Endothelial cell of umbilical vein (primary cell): Measurements from ENCODE around the gene KXD1. TPM values are rescaled to one million over a fixed set of nuclear protein-coding genes. Genes with fewer than 3 reads are reported as not detected.
A peak's percentile ranks its signal among the peaks of the same experiment; 100 is the strongest.

ENCODE experiments used
- BruUV-seq: library from RNA; stranded (reverse); fragments of 400-500 nt; replicated peaks from 2 replicates; lab custom pipeline; 2021; lab: Mats Ljungman, UMichigan
- CTCF ChIA-PET: fragments of 300-600, 350-600 bp; sonication (Branson Sonifier 250); formaldehyde crosslinking; loops from one replicate; lab custom pipeline; 2021; ENCODE audit warnings: antibody characterized with exemption, inconsistent platforms; lab: Charles Lee
- POLR2A ChIA-PET: fragments of 300-600, 350-600 bp; sonication (Branson Sonifier 250); formaldehyde crosslinking; loops from one replicate; lab custom pipeline; 2021; ENCODE audit warnings: antibody characterized with exemption, inconsistent platforms; lab: Charles Lee
- DNase-seq: peaks from one replicate; pipeline ENCODE4 v3.0.0-alpha.2; 2011; ENCODE audit warnings: low read depth, low spot score
- FAIRE-seq: peaks from 2 replicates; lab custom pipeline; 2011; peaks lifted over from hg19 to GRCh38; lab: Jason Lieb, UNC
- H2AFZ ChIP-seq: 2 replicates; pipeline ENCODE4 v1.6.0; 2012; ENCODE audit warnings: low read depth, low read length, control low read depth, inconsistent platforms
- H3K27ac ChIP-seq: 2 replicates; pipeline ENCODE4 v1.5.1; 2011; ENCODE audit warnings: low read depth, mild to moderate bottlenecking, control low read depth, low read length, moderate library complexity; ENCODE audit not compliant: insufficient read depth
- H3K27me3 ChIP-seq, 2 experiments: 2 replicates each; pipeline versions ENCODE4 v1.6.0 to v1.6.1; 2011; ENCODE audit warnings: low read length in 2 of 2, mixed read lengths in 1 of 2; ENCODE audit not compliant: control insufficient read depth in 2 of 2, insufficient read depth in 2 of 2
- H3K36me3 ChIP-seq, 2 experiments: 2 replicates in 1 of 2; 3 replicates in 1 of 2; pipeline ENCODE4 v1.5.1; 2011; ENCODE audit warnings: low read length in 2 of 2, mild to moderate bottlenecking in 1 of 2, moderate library complexity in 1 of 2; ENCODE audit not compliant: control insufficient read depth in 2 of 2, insufficient read depth in 2 of 2; ENCODE audit errors: extremely low read depth in 1 of 2
- H3K4me1 ChIP-seq: 3 replicates; pipeline ENCODE4 v1.5.1; 2011; ENCODE audit warnings: mild to moderate bottlenecking, low read length; ENCODE audit not compliant: control insufficient read depth, insufficient read depth; ENCODE audit errors: extremely low read depth
- H3K4me2 ChIP-seq: 2 replicates; pipeline ENCODE4 v1.6.1; 2011; ENCODE audit warnings: low read length, control low read depth, mixed read lengths; ENCODE audit not compliant: insufficient read depth
- H3K4me3 ChIP-seq, 3 experiments: fragments of 200-600 bp in 1 of 3; sonication (generic), shearing (Covaris generic) in 1 of 3; replicated peaks in 1 of 3; 2 replicates each; pipeline ENCODE4 v1.5.1; 2011 to 2016; ENCODE audit warnings: control low read depth in 3 of 3, low read length in 3 of 3, mild to moderate bottlenecking in 2 of 3, inconsistent platforms in 1 of 3, low read depth in 1 of 3, moderate library complexity in 1 of 3; ENCODE audit not compliant: insufficient read depth in 1 of 3
- H3K79me2 ChIP-seq: 2 replicates; pipeline ENCODE4 v1.6.0; 2012; ENCODE audit warnings: low read length, inconsistent platforms; ENCODE audit not compliant: control insufficient read depth, insufficient read depth
- H3K9ac ChIP-seq: replicated peaks from 2 replicates; pipeline ENCODE3; 2011; ENCODE audit warnings: low read length, control low read depth; ENCODE audit not compliant: insufficient read depth; ENCODE audit errors: extremely low read depth
- H3K9me1 ChIP-seq: replicated peaks from 3 replicates; pipeline ENCODE4 v1.6.0; 2011; ENCODE audit warnings: mild to moderate bottlenecking, low read length; ENCODE audit not compliant: control insufficient read depth, insufficient read depth; ENCODE audit errors: extremely low read depth
- H3K9me3 ChIP-seq: replicated peaks from 2 replicates; pipeline ENCODE4 v1.5.1; 2012; ENCODE audit warnings: low read length, inconsistent platforms; ENCODE audit not compliant: control insufficient read depth, insufficient read depth
- H4K20me1 ChIP-seq: replicated peaks from 2 replicates; pipeline ENCODE3; 2011; ENCODE audit warnings: mild to moderate bottlenecking, low read length; ENCODE audit not compliant: control insufficient read depth, insufficient read depth; ENCODE audit errors: extremely low read depth
- EZH2 ChIP-seq: IDR thresholded peaks from 2 replicates; pipeline ENCODE4 v1.6.1; 2012; ENCODE audit warnings: borderline replicate concordance, low read depth, mild to moderate bottlenecking, moderate library complexity, low read length, inconsistent platforms; ENCODE audit not compliant: severe bottlenecking
- FOS ChIP-seq: IDR thresholded peaks from 2 replicates; pipeline ENCODE4 v1.6.1; 2011; ENCODE audit warnings: mild to moderate bottlenecking, low read length, moderate library complexity, borderline replicate concordance; ENCODE audit not compliant: insufficient read depth
- GATA2 ChIP-seq: IDR thresholded peaks from 2 replicates; pipeline ENCODE4 v1.7.0; 2011; ENCODE audit warnings: low read depth, mild to moderate bottlenecking, moderate library complexity, mixed read lengths, low read length; ENCODE audit not compliant: insufficient read length, insufficient read depth
- JUN ChIP-seq: IDR thresholded peaks from 2 replicates; pipeline ENCODE4 v1.6.1; 2011; ENCODE audit warnings: borderline replicate concordance, low read depth; ENCODE audit not compliant: insufficient read length, insufficient read depth
- MYC ChIP-seq: IDR thresholded peaks from one replicate; pipeline ENCODE4 v1.6.1; 2011; ENCODE audit warnings: mild to moderate bottlenecking, low read depth, low read length
- POLR2A ChIP-seq: IDR thresholded peaks from 2 replicates; pipeline ENCODE4 v1.6.1; 2012; ENCODE audit warnings: low read depth, mild to moderate bottlenecking, control low read depth, low read length
- POLR2AphosphoS5 ChIP-seq: IDR thresholded peaks from 2 replicates; pipeline ENCODE4 v1.6.1; 2012; ENCODE audit warnings: low read depth, mild to moderate bottlenecking, control low read depth, low read length, moderate library complexity; ENCODE audit not compliant: insufficient read depth
- dilution Hi-C: fragments of 300-500 bp; cut with MboI; formaldehyde crosslinking; loops from one replicate; pipeline ENCODE4 v1.15.0; 2019; ENCODE audit warnings: low sequenced_read_pairs; ENCODE audit not compliant: extremely low pct_ligation_motif_present
- intact Hi-C: fragments of 100-400 bp; cut with micrococcal nuclease; formaldehyde crosslinking; loops from one replicate; pipeline ENCODE4 v1.10.0; 2022
- polyA plus RNA-seq, 4 experiments: library from polyadenylated mRNA; depleted of rRNA in 3 of 4; stranded (reverse) in 3 of 4; unstranded in 1 of 4; fragments of >200 nt; gene quantifications; 2 replicates each; pipeline versions ENCODE4 v1.2.1 to v1.2.3, GENCODE V29; 2011 to 2012; ENCODE audit warnings: missing spikeins in 1 of 4
- total RNA-seq: library from RNA; stranded (reverse); gene quantifications from 2 replicates; pipeline ENCODE4 v1.2.3, GENCODE V29; 2021
- TF ChIP-seq, protein P1 (sequence below): IDR thresholded peaks from 2 replicates; pipeline ENCODE4 v1.6.1; 2011; ENCODE audit not compliant: insufficient read depth, insufficient read length
- TF ChIP-seq, protein P2 (sequence below), 2 donors: IDR thresholded peaks; 1 replicate in 1 of 2; 2 replicates in 1 of 2; pipeline ENCODE4 v1.5.1; 2011; ENCODE audit warnings: low read length in 2 of 2, mild to moderate bottlenecking in 2 of 2, moderate library complexity in 2 of 2, control low read depth in 1 of 2, inconsistent platforms in 1 of 2, low read depth in 1 of 2; ENCODE audit not compliant: insufficient read depth in 1 of 2; ENCODE audit errors: extremely low read depth in 1 of 2

Gene KXD1
- total and polyA plus RNA-seq, 2 donors (not counting 3 experiments of a cell fraction or from before 2014, with no cell fraction given), result 134 to 186 TPM

DNA sequence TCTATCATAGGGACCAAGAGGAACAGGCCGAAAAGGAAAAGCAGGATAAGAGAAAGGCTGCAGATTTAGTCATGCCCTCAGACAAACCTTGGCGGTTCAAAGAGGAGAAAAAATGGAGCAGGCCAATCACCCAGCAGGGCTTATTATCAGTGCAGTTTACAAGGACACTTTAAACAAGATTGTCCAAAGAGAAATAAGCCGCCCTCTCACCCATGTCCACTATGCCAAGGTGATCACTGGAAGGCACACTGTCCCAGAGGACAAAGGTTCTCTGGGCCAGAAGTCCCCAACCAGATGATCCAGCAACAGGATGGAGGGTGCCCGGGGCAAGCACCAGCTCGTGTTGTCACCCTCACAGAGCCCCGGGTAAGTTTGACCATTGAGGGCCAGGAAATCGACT, 22.6 kb downstream of the KXD1 start:
- CTCF ChIA-PET, result interaction anchor here (1.2 to 3.3 kb wide), 3 partner anchors 8 to 267 kb away, joined by 3 to 16 read pairs (median 4); partner anchors contain the start of genes REX1BD and UBA52
- Histone ChIP-seq H3K9me1 (no peaks in the 10 kb centered on the region), H3K4me1 (no peaks in the 10 kb centered on the region), H3K4me3 (no peak overlapping the region), H3K27me3 (no peaks in the 10 kb centered on the region), H3K36me3 (peaks cover 0 to 6% of the 10 kb centered on the region in 2 experiments), H3K27ac (no peak overlapping the region), H3K79me2 (no peaks in the 10 kb centered on the region), H3K9me3 (no peaks in the 10 kb centered on the region), H3K4me2 (no peak overlapping the region), H3K9ac (no peak overlapping the region), H4K20me1 (no peaks in the 10 kb centered on the region), H2AFZ (no peak overlapping the region)
- dilution Hi-C loops (no loop called here), intact Hi-C loops (no loop called here)
- BruUV-seq, result no TSS peak
- POLR2A ChIA-PET, result no interaction called here
- DNase-seq (no peak), FAIRE-seq (no peak)
- TF ChIP-seq JUN, result no peak
- TF ChIP-seq, protein P1, sequence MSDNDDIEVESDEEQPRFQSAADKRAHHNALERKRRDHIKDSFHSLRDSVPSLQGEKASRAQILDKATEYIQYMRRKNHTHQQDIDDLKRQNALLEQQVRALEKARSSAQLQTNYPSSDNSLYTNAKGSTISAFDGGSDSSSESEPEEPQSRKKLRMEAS, result no peak

DNA sequence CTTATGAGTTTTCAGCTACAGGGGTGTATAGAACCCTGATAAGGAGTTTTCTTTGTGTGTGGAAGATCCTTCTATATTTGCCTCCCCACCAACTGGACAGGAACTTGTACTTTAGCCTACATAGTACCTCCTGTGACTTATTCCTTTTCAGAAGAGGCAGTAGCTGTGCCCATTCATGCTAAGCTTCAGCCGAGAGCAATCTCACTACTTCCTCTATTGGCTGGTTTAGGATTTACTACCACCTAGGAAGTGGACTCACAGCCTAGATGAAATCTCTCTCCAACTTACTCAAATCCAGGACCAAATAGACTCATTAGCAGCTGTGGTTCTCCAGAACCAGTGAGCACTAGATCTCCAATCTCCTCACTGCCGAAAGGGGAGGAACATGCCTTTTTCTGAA, 28.6 kb downstream of the KXD1 start:
- DNase-seq (no peak), FAIRE-seq (peak; percentile 8)
- Histone ChIP-seq H3K27ac (no peak overlapping the region), H4K20me1 (no peaks in the 10 kb centered on the region), H3K9ac (no peak overlapping the region), H3K79me2 (no peaks in the 10 kb centered on the region), H3K36me3 (peaks cover 0 to 2% of the 10 kb centered on the region in 2 experiments), H2AFZ (no peak overlapping the region), H3K4me2 (no peak overlapping the region), H3K9me3 (no peaks in the 10 kb centered on the region), H3K4me3 (no peak overlapping the region), H3K4me1 (peaks cover 15% of the 10 kb centered on the region), H3K27me3 (no peaks in the 10 kb centered on the region), H3K9me1 (no peaks in the 10 kb centered on the region)
- CTCF ChIA-PET, result interaction anchor here (1.1 to 1.4 kb wide), 3 partner anchors 29 to 261 kb away, joined by 3 to 7 read pairs (median 5); partner anchors contain the start of gene KXD1
- BruUV-seq, result no TSS peak
- intact Hi-C loops, result no loop called here
- dilution Hi-C loops, result no loop called here
- POLR2A ChIA-PET, result no interaction called here
- TF ChIP-seq, protein P2, sequence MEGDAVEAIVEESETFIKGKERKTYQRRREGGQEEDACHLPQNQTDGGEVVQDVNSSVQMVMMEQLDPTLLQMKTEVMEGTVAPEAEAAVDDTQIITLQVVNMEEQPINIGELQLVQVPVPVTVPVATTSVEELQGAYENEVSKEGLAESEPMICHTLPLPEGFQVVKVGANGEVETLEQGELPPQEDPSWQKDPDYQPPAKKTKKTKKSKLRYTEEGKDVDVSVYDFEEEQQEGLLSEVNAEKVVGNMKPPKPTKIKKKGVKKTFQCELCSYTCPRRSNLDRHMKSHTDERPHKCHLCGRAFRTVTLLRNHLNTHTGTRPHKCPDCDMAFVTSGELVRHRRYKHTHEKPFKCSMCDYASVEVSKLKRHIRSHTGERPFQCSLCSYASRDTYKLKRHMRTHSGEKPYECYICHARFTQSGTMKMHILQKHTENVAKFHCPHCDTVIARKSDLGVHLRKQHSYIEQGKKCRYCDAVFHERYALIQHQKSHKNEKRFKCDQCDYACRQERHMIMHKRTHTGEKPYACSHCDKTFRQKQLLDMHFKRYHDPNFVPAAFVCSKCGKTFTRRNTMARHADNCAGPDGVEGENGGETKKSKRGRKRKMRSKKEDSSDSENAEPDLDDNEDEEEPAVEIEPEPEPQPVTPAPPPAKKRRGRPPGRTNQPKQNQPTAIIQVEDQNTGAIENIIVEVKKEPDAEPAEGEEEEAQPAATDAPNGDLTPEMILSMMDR (IDR thresholded peaks at IDR 0.05; ENCODE audit: extremely low read depth in 1 of 2, insufficient read depth in 1 of 2, low read depth in 1 of 2, low read length in 2 of 2), result no peak
- no peak for TF ChIP-seq JUN
- no peak for TF ChIP-seq EZH2
- TF ChIP-seq POLR2A, result no peak
- TF ChIP-seq MYC, result no peak
- TF ChIP-seq FOS, result no peak
- TF ChIP-seq, protein P1, result no peak
- TF ChIP-seq POLR2AphosphoS5, result no peak
- no peak for TF ChIP-seq GATA2
